Activated naive CD4-positive, alpha-beta T cell (primary cell): ENCODE results near the gene PLA2G4F.
A peak's percentile ranks its signal among the peaks of the same experiment; 100 is the strongest.

Experiments used
- DNase-seq, 4 experiments: peaks; one replicate each; lab custom pipeline; 2025; lab: John Stamatoyannopoulos, UW

PLA2G4F gene

DNA sequence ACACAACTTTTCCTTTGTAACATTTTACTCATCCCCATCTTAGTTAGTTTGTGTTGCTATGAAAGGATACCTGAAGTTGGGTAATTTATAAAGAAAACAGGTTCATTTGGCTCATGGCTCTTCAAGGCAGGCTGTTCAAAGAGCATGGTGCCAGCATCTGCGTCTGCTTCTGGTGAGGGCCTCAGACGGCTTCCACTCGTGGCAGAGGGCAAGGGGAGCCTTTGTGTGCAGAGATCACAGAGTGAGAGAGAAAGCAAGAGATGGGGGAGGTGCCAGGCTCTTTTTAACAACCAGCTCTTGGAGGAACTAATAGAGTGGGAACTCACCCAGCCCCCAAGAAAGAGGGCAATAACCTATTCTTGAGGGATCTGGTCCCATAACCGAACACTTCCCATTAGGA, 23.1 kb downstream of the PLA2G4F start:
- no peak for DNase-seq

DNA sequence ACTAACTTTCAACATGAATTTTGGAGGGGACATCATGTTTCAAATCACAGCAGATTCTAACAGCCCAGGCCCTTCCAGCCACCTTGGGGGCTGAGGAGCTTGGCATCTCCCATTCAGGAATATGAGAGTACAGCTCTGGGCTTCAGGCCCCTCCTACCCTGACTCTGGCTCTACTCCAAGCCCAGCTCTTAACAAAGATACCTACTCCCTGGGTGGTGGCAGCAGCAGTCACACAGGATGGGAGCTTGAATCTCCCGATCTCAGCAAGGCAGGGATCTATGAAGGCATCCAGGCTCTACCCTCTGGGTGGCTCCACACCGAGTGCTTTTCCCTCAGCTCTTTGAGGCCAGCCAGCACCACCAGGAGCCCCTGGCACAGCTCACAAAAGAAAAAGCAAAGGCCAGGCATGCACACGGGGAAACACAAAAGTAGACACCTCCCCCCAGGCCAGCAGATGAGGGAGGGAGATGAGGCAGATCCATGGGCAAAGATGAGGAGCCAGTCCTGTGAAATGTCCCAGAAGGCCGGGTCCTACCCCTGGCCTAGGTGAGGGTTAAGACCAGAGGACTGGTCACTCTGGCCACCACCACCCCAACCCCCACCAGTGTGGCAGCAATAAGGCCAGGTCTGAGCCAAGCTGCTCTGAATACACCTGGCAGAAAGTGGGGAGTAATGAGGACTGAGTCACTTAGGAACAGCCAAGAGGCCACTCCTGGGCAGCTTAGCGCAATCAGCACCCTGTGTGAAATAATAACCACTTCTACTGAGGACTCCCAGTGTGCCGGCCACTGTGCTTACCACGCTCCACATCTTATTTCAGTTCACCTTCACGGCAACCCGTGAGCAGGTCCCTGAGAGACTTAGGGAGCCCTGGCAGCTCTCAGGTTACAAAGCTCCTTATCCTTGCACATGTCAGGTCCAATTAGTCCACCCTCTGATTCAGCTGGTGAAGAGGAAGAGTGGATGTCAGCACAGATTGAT, 24.3 kb downstream of the PLA2G4F start:
- DNase-seq: no peak

DNA sequence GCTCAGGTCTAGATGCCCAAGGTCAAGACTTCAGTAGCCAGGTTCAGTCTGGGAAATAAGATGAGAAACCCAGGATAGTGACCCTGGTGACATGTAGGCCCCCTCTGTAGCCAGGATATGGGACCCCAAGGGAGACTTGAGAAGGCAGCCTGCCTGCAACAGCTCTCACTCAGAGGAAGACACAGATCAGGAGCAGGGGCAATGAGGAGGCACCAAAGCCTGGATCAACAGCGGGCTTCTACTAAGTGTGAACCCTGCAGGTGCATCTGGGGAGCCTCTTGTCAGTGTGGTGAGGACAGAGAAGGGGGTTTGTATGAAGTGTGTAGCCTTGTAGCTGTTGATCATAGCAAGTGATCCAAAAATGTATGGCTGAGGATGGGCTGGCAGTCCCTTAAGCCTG, 25.4 kb downstream of the PLA2G4F start:
- DNase-seq: no peak

DNA sequence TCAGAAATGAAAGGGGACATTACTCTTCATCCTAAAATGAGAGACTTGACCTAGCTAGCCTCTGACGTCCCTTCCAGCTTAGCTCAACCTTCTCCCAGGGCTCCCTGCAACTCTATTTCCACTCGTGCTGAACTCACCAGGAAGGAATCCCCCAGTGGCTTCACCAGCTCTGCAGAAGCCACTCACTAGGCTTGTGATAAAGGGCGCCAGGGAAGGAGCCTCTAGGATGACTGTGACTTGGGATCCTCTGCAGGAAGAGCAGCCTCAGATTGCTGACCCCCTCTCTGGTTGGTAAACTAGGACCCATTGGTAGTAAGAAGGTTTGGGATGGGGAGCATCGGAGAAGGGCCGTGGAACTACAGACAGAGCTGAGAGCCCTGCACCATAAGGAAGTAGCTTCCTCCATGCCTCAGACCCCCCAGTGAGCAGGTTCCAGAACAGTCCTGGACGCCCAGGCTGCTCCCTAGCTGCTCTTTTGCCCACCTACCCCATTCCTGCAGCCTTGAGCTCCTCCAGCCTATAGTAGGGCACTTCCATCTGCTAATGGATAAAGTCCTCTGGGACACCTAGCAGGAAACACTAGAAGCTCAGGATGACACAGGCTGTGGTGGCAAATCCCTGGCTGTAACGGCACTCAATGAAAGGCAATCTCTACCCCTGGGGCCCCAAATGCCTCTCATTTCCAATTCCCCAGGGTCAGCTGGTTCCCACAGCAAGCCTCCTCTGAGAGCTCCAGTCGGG, 26.0 kb downstream of the PLA2G4F start:
- no peak for DNase-seq

DNA sequence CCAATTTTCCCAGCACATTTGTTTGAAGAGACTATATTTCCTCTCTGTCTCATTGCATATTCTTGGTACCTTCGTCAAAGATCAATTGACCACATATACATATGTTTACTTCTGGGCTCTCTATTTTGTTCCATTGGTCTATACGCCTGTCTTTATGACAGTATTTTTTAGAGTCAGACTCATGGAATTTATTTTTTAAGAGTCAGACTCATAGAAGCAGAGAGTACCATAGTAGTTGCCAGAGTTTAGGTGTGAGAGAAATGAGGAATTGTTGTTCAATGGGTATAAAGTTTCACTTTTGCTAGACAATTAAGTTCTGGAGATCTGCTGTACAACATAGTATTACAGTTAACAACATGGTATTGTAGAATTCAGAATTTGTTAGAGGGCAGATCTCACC, 27.1 kb downstream of the PLA2G4F start:
- DNase-seq: no peak

DNA sequence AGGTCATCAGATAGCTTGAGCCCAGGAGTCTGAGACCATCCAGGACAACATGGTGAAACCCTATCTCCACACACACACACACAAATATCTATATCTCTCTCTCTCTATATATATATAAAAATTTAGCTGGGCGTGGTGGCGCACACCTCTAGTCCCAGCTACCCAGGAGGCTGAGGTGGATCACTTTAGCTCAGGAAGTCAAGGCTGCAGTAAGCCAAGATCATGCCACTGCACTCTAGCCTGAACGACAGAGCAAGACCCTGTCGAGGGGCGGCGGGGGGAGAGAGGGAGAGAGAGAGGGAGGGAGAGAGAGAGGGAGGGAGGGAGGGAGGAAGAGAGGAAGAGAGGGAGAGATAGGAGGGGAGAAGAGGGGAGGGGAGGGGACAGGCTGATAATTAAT, 28.0 kb downstream of the PLA2G4F start:
- no peak for DNase-seq

DNA sequence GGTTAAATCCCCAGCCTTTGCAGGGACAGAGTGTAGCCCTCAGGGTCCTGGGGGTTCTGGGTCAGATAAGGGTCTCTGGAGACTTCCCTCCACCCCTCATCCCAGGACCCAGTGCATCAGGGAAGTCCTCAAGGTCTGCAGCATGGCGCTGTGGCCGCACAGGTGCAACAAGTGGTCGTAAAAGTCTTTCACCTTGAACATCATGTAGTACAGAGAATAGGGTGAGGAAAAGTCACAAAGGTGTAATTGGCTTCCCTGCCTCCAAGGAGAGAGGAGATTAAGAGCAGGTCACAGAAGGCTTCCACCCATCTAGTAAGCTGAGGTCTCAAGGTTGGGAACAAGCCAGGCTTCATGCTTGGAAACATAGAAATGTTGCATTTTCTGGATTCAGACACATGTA, 32.9 kb downstream of the PLA2G4F start:
- DNase-seq: no peak

DNA sequence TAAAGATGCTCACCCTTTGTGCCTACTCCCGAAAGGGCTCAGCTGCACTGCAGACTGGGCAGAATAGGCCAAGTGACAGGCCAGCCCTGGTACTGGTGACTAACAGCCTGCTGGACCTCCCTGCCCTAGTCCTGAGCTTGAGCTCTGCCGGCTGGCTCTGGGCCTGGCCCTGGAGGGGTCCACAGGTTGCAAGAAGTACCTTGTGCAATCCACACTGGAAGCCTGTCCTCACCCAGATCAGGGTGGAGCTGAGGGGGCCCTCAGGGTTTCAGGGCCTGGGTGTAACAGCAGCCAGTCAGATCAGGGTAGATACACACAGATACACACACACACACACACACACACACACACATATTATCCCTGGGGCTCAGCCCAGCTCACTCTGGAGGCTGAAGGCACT, 34.8 kb downstream of the PLA2G4F start:
- DNase-seq: no peak

DNA sequence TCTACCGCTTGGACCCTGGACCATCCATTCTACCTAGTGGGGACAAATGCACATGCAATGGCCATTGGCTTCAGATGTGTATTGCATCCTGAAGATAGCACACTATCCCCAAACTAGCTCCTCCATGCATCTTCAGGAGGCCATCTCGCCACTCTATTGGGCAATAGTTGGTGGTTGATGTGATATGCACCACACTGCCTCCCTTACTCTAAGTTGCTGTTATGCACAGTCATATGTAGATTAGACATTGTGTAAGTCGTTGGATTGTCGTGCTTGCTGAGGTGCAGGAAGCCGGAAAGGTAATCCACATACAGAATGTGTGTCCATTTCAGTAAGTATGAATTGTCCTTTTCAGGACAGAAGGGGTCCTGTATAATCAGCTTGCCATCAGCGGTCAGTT, 35.4 kb downstream of the PLA2G4F start:
- DNase-seq: no peak

DNA sequence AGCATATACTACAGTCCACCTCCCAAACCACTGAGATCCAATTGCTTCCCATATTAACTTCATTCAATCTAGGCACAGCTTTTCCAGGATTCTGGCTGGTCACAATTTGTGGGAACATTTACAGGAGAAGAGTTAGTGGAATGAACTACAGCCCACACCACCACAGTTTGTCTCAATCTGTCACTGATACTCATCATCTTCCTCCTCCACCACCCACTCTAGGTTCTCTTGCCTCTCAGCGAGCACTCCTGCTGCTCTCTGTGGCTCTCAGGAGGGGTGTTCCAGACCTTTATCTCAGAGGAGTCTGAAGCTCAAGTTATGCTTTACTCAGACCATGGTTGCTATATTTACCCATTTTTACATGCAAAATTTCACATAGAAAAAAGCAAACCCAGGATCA, 36.2 kb downstream of the PLA2G4F start:
- no peak for DNase-seq

DNA sequence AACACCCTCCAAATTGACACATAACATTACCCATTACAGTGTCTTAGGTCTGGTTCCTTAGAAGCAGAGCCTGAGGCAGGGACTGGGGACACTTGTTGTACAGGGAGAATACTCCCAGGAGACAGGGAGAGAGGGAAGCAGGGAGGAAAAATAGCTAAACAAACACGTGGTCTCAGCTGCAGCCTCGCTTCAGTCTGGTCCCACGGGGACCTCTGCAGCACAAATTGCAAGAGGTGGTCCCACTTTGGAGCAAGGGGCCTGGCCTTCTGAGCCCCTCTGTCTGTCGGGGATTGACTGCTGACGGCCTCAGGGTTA, 37.0 kb downstream of the PLA2G4F start:
- no peak for DNase-seq

DNA sequence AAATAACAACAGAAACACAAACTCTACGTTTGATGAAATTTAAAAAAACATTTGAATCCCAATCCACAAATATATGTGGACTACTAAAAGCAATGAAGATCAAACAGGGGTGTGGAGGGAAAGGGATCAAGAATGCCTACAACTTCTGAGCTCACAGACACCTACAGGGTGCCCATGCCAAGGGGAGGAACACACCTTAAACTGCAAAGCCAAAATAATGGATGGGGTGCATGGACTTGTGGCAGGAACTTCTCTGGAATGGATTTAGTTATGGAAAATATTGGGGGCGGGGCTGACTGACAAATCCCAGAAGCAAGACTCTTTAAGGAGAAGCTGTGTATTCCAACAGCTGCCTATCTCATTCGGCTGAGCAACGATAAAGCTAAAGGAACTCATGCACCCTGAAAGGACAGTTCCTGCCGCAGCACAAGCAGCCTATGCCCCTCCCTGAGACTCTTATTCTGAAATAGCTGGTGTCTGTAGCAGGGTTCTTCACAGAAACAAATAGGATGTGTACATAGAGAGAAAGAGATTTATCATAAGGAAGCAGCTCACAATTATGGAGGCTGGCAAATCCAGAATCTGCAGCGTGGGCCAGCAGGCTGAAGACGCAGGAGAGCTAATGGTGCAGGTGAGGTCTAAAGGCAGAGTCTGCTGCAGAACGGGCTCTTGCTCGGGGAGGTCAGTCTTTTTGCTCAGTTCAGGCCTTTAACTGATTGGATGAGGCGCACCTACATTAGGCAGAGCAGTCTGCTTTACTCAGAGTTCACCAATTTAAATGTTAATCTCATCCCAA, 37.6 kb downstream of the PLA2G4F start:
- DNase-seq: no peak

DNA sequence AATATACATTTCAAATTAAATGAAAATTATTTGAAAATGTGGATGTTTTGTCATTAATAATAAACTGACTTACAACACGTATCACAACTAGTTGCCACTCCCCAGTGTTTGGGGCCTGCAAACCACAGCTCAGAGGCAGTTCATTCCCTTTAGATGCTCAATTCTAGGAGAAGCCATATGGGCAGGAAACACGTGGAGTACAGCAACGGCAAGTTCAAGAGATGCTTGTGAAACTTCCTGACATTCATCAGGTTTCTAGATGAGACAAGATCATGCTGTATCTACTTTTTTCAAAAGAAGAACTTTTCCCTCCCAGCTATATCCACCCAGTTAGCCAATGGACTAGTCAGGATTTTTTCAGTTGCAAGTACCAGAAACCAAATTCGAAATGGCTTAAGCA, 44.5 kb downstream of the PLA2G4F start:
- no peak for DNase-seq

DNA sequence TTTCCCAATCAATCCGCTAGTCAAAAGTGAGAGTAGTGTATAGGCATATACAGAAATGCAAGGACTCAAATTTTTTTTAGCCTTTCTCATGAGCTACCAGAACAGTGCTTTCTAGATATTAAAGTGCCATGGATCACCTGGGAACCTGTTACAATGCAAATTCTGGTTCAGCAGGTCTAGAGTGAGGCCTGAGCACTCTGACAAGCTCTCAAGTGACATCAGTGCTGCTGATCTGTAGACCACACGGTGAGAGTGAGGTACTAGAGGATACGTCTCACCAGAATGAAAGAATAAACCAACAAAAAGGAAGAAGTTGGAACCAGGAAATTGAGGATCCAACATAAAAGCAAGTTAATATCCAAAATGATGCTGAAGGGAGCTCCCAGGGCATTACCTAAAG, 46.1 kb downstream of the PLA2G4F start:
- no peak for DNase-seq

DNA sequence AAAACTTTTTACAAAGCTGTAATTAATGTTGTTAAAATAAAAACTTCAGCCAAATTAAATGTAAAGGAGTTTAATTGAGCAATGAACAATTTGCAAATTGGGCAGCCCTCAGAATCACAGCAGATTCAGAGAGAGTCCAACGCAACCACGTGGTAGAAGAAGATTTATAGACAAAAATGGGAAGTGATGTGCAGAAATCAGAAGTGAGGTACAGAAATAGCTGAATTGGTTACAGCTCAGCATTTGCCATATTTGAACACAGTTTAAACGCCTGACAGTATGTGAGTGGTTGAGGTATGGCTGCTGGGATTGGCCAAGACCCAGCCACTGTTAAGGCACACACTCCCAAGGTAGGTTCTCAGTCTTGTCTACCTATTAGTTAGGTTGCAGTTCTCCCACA, 47.6 kb downstream of the PLA2G4F start:
- DNase-seq: no peak

DNA sequence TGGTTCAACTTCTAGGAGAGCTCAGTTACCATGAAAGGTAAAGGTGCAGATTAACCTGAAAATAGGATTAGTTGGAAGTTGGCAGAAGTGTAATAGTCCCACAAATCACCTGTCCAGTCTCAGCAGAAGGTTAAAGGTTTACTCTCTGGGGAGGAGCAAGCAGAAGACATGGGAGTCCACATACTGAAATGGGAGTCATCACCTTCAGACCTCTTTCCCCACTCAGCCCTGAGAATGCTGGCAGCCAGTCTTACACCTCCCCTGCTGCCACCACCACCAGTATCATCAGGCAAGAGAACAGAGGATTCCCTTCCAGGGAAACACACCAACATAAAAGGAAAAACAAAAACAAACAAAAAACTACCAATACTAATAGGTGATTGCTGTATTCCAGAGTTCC, 48.2 kb downstream of the PLA2G4F start:
- no peak for DNase-seq

DNA sequence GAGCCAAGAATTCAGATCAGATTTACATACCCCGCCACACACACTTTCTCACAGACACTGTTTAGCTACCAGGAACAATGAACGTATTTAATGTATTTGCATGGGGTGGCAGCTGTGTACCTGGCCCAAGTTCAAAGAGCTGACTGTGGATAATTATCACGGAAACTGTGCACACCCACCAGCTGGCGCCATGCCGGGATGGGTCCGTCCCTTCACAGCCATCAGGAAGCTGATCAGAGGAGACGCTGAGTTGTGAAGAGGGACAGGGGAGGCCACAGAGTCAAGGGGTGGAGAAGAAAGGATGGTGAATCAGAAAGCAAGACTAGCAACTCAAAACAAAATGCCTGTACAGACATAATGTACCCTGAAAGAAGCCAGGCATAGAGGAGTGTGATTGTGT, 49.0 kb downstream of the PLA2G4F start:
- peak in 1 of 4 experiments; percentile 9 for DNase-seq

DNA sequence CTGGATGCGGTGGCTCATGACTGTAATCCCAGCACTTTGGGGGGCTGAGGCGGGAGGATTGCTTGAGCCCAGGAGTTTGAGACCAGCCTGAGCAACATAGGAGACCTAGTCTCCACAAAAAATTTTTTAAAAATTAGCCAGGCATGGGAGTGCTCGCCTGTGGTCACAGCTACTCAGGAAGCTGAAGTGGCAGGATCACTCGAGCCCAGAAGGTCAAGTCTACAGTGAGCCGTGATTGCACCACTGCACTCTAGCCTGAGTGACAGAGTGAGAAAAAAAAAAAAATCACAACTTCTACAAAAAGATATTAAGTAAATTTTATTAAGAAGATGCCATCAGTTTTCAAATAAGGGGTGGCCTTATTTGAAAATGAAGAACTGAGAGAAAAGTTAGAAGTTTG, 50.1 kb downstream of the PLA2G4F start:
- DNase-seq: no peak

DNA sequence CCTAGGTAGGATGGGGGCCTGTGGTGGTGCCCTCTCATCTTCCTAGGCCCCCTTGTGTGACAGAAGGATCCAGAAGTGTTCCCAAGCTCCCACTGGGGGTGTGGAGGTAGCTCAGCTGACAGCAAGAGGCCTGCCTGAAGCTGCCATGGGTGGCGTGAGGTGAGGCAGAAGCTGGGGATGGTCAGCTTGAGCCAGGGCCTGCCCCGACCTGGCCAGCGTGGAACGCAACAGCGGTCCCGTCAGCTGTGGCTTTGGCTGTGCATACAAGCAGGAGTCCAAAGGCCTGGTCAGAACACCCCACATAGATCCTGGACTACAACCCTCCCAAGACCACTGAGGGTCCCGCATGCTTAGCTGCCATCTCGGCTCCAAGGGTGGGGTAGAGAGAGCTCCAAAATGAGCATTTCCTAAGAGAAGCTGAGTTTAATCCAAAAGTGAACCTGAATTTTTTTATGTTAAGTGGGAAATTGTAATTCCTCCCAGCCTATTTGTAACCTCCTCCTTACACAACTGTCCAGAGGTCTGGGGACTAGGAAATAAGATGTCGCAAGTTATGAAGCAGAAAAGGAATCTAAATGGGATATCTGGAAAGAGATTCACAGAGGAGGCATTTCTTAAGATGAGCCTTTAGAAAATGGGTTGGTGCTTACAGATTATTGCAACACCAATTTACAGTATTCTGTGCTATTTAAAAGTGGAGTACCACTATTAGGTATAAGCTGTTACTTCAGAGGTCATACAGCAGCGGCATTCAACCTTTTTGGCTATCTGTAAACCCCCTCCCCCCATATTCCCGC, 52.1 kb downstream of the PLA2G4F start:
- DNase-seq: no peak

DNA sequence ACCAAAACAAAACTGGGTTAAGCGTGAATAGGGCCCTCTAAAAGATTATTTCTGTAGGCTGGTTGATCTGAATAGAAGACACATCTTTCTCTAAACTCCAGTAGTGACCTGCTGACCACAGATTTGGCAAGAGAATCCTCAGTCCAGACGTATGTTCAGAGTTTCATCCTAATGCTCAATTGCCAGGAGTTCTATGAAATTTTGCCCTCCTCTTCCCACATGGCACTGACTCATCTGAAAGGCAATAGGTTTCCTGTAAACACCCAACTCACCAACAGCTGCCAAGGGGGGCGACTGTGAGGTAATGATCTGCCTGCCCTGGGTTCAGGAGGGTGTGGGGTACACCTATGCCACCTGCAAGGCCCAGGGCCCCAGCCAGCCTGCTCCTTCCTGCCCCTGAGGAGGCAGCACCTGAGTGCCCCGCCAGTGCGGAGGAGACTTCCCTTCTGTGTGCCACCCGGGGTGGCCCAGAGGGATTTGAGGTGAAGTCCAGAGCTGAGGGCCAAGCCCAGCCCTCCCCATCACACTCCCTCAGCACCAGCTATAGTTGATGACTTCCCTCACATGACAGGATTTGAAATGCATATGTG, 53.7 kb downstream of the PLA2G4F start:
- no peak for DNase-seq

DNA sequence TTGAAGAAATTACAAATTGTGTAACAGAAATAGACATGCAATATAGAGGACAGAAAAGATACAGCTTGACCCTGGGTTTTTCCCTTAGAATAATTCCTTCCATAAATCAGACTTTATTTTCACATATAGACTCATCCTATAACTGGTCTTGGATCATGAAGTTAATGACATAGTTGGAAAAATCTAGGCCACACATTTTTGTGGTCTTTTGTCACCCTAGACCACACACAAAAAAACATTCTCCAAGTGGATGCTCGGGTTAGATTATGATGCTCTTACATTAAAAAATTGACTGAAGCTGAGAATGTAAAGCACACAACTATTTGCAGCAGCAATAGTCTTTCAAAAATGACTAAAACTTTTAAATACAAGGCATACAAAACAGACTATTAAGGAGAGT, 54.6 kb downstream of the PLA2G4F start:
- DNase-seq: no peak
